ENCODE results near the gene PERM1.
A peak's percentile ranks its signal among the peaks of the same experiment; 100 is the strongest.

Gene PERM1

DNA sequence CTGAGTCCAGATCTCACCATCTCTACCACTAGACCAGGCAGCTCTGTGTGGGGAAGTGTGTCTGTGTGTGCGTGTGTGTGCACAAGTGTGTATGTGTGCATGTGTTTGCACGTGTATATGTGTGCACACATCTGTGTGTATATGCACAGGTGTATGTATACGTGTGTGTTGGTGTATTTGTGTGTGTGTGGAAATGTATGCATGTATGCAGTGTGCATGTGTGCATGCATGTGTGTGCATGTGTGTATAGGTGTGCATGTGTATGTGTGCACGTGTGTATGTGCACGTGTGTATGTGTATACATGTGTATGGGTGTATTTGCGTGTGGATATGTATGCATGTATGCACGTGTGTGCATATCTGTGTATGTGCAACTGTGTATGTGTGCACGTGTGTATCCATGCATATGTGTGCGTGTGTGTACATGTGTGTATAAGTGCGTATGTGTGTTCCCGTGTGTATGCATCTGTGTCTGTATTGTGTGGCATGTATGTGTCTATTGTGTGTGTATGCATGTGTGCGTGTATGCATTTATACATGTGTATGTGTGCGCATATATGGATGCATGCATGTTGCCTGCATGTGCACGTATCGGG is 12.5 kb downstream of the PERM1 start:
- 86% methylated on average over 15 of the region's 15 CpGs for WGBS
- Histone ChIP-seq H3K23ac (ENCODE audit: low read length in 2 of 2) (no peak overlapping the region), H2BK120ac (ENCODE audit: low read depth, low read length) (no peak overlapping the region)

GRCh38 chr1:967466-968343 is 14.2 kb downstream of the PERM1 start:
- no peak overlapping the region for H2BK5ac ChIP-seq (ENCODE audit: low read depth, low read length, poor library complexity, severe bottlenecking)
- no peak overlapping the region for H3K4ac ChIP-seq (ENCODE audit: low read depth in 1 of 2, low read length in 2 of 2)
- no peak overlapping the region for H3K23ac ChIP-seq (ENCODE audit: low read length in 2 of 2)
- H3K4me1 ChIP-seq (ENCODE audit: control insufficient read depth, insufficient read depth, low read depth, low read length): peaks cover 22% of the 10 kb centered on the region
- H3K27ac ChIP-seq (ENCODE audit: low read length, poor library complexity, severe bottlenecking): no peak overlapping the region
- H2BK12ac ChIP-seq (ENCODE audit: low read length in 2 of 2): no peak overlapping the region
- H3K36me3 ChIP-seq (ENCODE audit: control insufficient read depth in 1 of 2, insufficient read depth in 2 of 2, low read depth in 1 of 2, low read length in 2 of 2): peaks cover 10 to 33% of the 10 kb centered on the region in 2 experiments
- no peak overlapping the region for H4K91ac ChIP-seq (ENCODE audit: low read length)
- no peak overlapping the region for H2BK120ac ChIP-seq (ENCODE audit: low read depth, low read length)
- H3K18ac ChIP-seq (ENCODE audit: low read depth in 1 of 2, low read length in 2 of 2): no peak overlapping the region
- H3K14ac ChIP-seq (ENCODE audit: low read length in 2 of 2): no peak overlapping the region
- H3K4me2 ChIP-seq (ENCODE audit: low read length, poor library complexity, severe bottlenecking): peak overlapping the region; percentile 92
- H2AK5ac ChIP-seq (ENCODE audit: low read length, severe bottlenecking): no peak overlapping the region
- H3K9me3 ChIP-seq (ENCODE audit: control insufficient read depth, low read length): no peaks in the 10 kb centered on the region
- peaks cover 0 to 52% of the 10 kb centered on the region in 2 experiments for H3K27me3 ChIP-seq (ENCODE audit: control insufficient read depth in 1 of 2, insufficient read depth in 1 of 2, low read length in 2 of 2)
- no peak overlapping the region for H2BK15ac ChIP-seq (ENCODE audit: low read depth, poor library complexity, severe bottlenecking)
- no peak overlapping the region for H2AFZ ChIP-seq (ENCODE audit: low read depth, low read length)
- H3K4me3 ChIP-seq (ENCODE audit: insufficient read depth in 1 of 2, low read depth in 1 of 2, low read length in 2 of 2): peak overlapping the region in 1 of 2 experiments; percentile 85
- H3K9ac ChIP-seq (ENCODE audit: low read length): no peak overlapping the region
- H3K79me1 ChIP-seq (replicated peaks; ENCODE audit: low read length, poor library complexity, severe bottlenecking): peaks cover 9% of the 10 kb centered on the region
- no peak overlapping the region for H4K8ac ChIP-seq (ENCODE audit: low read length)
- DNase-seq: no peak
- 85% methylated on average over 23 of the region's 23 CpGs for WGBS

More for the DNA sequence above, 12.5 kb downstream of the PERM1 start:
- H3K9me3 ChIP-seq (ENCODE audit: control insufficient read depth, low read length): no peaks in the 10 kb centered on the region
- no peak overlapping the region for H2BK15ac ChIP-seq (ENCODE audit: low read depth, poor library complexity, severe bottlenecking)
- no peak overlapping the region for H2AK5ac ChIP-seq (ENCODE audit: low read length, severe bottlenecking)
- H3K9ac ChIP-seq (ENCODE audit: low read length): no peak overlapping the region
- H4K91ac ChIP-seq (ENCODE audit: low read length): no peak overlapping the region
- no peaks in the 10 kb centered on the region for H3K79me1 ChIP-seq (replicated peaks; ENCODE audit: low read length, poor library complexity, severe bottlenecking)
- no peak overlapping the region for H3K27ac ChIP-seq (ENCODE audit: low read length, poor library complexity, severe bottlenecking)
- H4K8ac ChIP-seq (ENCODE audit: low read length): peak overlapping the region; percentile 12
- no peak overlapping the region for H2AFZ ChIP-seq (ENCODE audit: low read depth, low read length)
- DNase-seq: no peak
- no peak overlapping the region for H3K18ac ChIP-seq (ENCODE audit: low read depth in 1 of 2, low read length in 2 of 2)
- no peak overlapping the region for H3K4me3 ChIP-seq (ENCODE audit: insufficient read depth in 1 of 2, low read depth in 1 of 2, low read length in 2 of 2)
- H3K4me1 ChIP-seq (ENCODE audit: control insufficient read depth, insufficient read depth, low read depth, low read length): peaks cover 19% of the 10 kb centered on the region
- H2BK5ac ChIP-seq (ENCODE audit: low read depth, low read length, poor library complexity, severe bottlenecking): no peak overlapping the region
- peaks cover 0 to 16% of the 10 kb centered on the region in 2 experiments for H3K36me3 ChIP-seq (ENCODE audit: control insufficient read depth in 1 of 2, insufficient read depth in 2 of 2, low read depth in 1 of 2, low read length in 2 of 2)
- peaks cover 0 to 67% of the 10 kb centered on the region in 2 experiments for H3K27me3 ChIP-seq (ENCODE audit: control insufficient read depth in 1 of 2, insufficient read depth in 1 of 2, low read length in 2 of 2)
- no peak overlapping the region for H2BK12ac ChIP-seq (ENCODE audit: low read length in 2 of 2)
- peak overlapping the region in 1 of 2 experiments; percentile 19 for H3K14ac ChIP-seq (ENCODE audit: low read length in 2 of 2)
- no peak overlapping the region for H3K4me2 ChIP-seq (ENCODE audit: low read length, poor library complexity, severe bottlenecking)
- no peak overlapping the region for H3K4ac ChIP-seq (ENCODE audit: low read depth in 1 of 2, low read length in 2 of 2)

- Histone ChIP-seq H2BK15ac (ENCODE audit: low read depth, poor library complexity, severe bottlenecking) (no peak overlapping the region), H3K36me3 (ENCODE audit: control insufficient read depth in 1 of 2, insufficient read depth in 2 of 2, low read depth in 1 of 2, low read length in 2 of 2) (peaks cover 13 to 39% of the 10 kb centered on the region in 2 experiments), H3K4me1 (ENCODE audit: control insufficient read depth, insufficient read depth, low read depth, low read length) (peaks cover 22% of the 10 kb centered on the region), H2BK120ac (ENCODE audit: low read depth, low read length) (peak overlapping the region; percentile 2), H3K4me2 (ENCODE audit: low read length, poor library complexity, severe bottlenecking) (peak overlapping the region; percentile 92), H4K8ac (ENCODE audit: low read length) (peak overlapping the region; percentile 66), H3K27ac (ENCODE audit: low read length, poor library complexity, severe bottlenecking) (no peak overlapping the region), H2AFZ (ENCODE audit: low read depth, low read length) (peak overlapping the region; percentile 72), H3K9me3 (ENCODE audit: control insufficient read depth, low read length) (no peaks in the 10 kb centered on the region), H3K14ac (ENCODE audit: low read length in 2 of 2) (peak overlapping the region in 1 of 2 experiments; percentile 97), H3K4me3 (ENCODE audit: insufficient read depth in 1 of 2, low read depth in 1 of 2, low read length in 2 of 2) (peak overlapping the region; percentile 66 to 85), H2AK5ac (ENCODE audit: low read length, severe bottlenecking) (no peak overlapping the region), H3K9ac (ENCODE audit: low read length) (peak overlapping the region; percentile 70), H3K23ac (ENCODE audit: low read length in 2 of 2) (peak overlapping the region in 1 of 2 experiments; percentile 97), H3K4ac (ENCODE audit: low read depth in 1 of 2, low read length in 2 of 2) (peak overlapping the region; percentile 24 to 77), H4K91ac (ENCODE audit: low read length) (peak overlapping the region; percentile 90), H2BK12ac (ENCODE audit: low read length in 2 of 2) (peak overlapping the region in 1 of 2 experiments; percentile 79), H3K79me1 (replicated peaks; ENCODE audit: low read length, poor library complexity, severe bottlenecking) (peaks cover 9% of the 10 kb centered on the region), H3K27me3 (ENCODE audit: control insufficient read depth in 1 of 2, insufficient read depth in 1 of 2, low read length in 2 of 2) (peaks cover 0 to 46% of the 10 kb centered on the region in 2 experiments), H2BK5ac (ENCODE audit: low read depth, low read length, poor library complexity, severe bottlenecking) (peak overlapping the region; percentile 58), H3K18ac (ENCODE audit: low read depth in 1 of 2, low read length in 2 of 2) (peak overlapping the region; percentile 78 to 96)
- WGBS: 3% methylated on average over 43 of the region's 60 CpGs
- peak; percentile 74 for DNase-seq
Observed at GRCh38 chr1:966704-967300, 15.1 kb downstream of the PERM1 start.

All from mesenchymal stem cell (in vitro differentiated cells and primary cell).